Stimulated activated naive CD8-positive, alpha-beta T cell treated with anti-CD3 and anti-CD28 coated beads, Interleukin-15, amount 100 ng/mL, for 72 hours (primary cell): ENCODE results near the gene CDK6.
A peak's percentile ranks its signal among the peaks of the same experiment; 100 is the strongest.

Experiments used
- ATAC-seq: fragments of 150-1000 bp; cut with Tn5 transposase; 2 replicates; pipeline ENCODE4 v1.10.0; 2021; ENCODE audit warnings: mild to moderate bottlenecking, moderate library complexity
- DNase-seq, 2 donors: peaks; one replicate each; pipeline ENCODE4 v3.0.0; 2021 to 2022
- H3K27ac Mint-ChIP-seq, 2 donors: one replicate each; pipeline ENCODE4 v1.8.0; 2022; ENCODE audit warnings: mild to moderate bottlenecking in 2 of 2, mixed read lengths in 2 of 2, moderate library complexity in 2 of 2
- H3K27me3 Mint-ChIP-seq: one replicate; pipeline ENCODE4 v1.8.0; 2022; ENCODE audit warnings: mixed read lengths
- H3K4me1 Mint-ChIP-seq: one replicate; pipeline ENCODE4 v1.8.0; 2022; ENCODE audit warnings: mild to moderate bottlenecking, mixed read lengths
- H3K4me3 Mint-ChIP-seq, 2 donors: one replicate each; pipeline ENCODE4 v1.8.0; 2022; ENCODE audit warnings: mild to moderate bottlenecking in 2 of 2, mixed read lengths in 2 of 2, moderate library complexity in 1 of 2
- H3K9me3 Mint-ChIP-seq, 2 donors: one replicate each; pipeline ENCODE4 v1.8.0; 2022; ENCODE audit warnings: mixed read lengths in 2 of 2

The CDK6 gene

GRCh38 chr7:92697414-92697813, 139.0 kb downstream of the CDK6 start:
- Mint-ChIP-seq H3K9me3 (peaks cover 5 to 6% of the 10 kb centered on the region in 2 donors), H3K4me1 (peaks cover 36% of the 10 kb centered on the region), H3K4me3 (no peak overlapping the region), H3K27ac (no peak overlapping the region), H3K27me3 (no peaks in the 10 kb centered on the region)
- ATAC-seq (no peak), DNase-seq (no peak)

- DNase-seq (no peak), ATAC-seq (no peak)
- no peak overlapping the region for H3K4me3 Mint-ChIP-seq
- H3K27ac Mint-ChIP-seq = no peak overlapping the region
- H3K4me1 Mint-ChIP-seq = peaks cover 40% of the 10 kb centered on the region
- no peaks in the 10 kb centered on the region for H3K27me3 Mint-ChIP-seq
- H3K9me3 Mint-ChIP-seq = peaks cover 5 to 6% of the 10 kb centered on the region in 2 donors
Observed at GRCh38 chr7:92697012-92697411, 139.4 kb downstream of the CDK6 start.

- Mint-ChIP-seq H3K27ac (no peak overlapping the region), H3K27me3 (no peaks in the 10 kb centered on the region), H3K4me1 (peaks cover 44% of the 10 kb centered on the region), H3K9me3 (peaks cover 5 to 6% of the 10 kb centered on the region in 2 donors), H3K4me3 (no peak overlapping the region)
- no peak for ATAC-seq
- DNase-seq = no peak
Observed at GRCh38 chr7:92696584-92696983, 139.8 kb downstream of the CDK6 start.

GRCh38 chr7:92695308-92696261, 140.8 kb downstream of the CDK6 start:
- Mint-ChIP-seq H3K27ac (peak overlapping the region in 1 of 2 donors; percentile 44), H3K9me3 (peaks cover 5 to 6% of the 10 kb centered on the region in 2 donors), H3K4me1 (peaks cover 52% of the 10 kb centered on the region), H3K27me3 (no peaks in the 10 kb centered on the region), H3K4me3 (peak overlapping the region; percentile 37 to 55)
- DNase-seq = no peak
- no peak for ATAC-seq

- Mint-ChIP-seq H3K27ac (no peak overlapping the region), H3K4me3 (no peak overlapping the region), H3K27me3 (no peaks in the 10 kb centered on the region), H3K9me3 (peaks cover 6 to 11% of the 10 kb centered on the region in 2 donors), H3K4me1 (peaks cover 56% of the 10 kb centered on the region)
- DNase-seq (no peak), ATAC-seq (no peak)
Observed at GRCh38 chr7:92694211-92694610, 142.2 kb downstream of the CDK6 start.

GRCh38 chr7:92693519-92693918, 142.9 kb downstream of the CDK6 start:
- Mint-ChIP-seq H3K27me3 (no peaks in the 10 kb centered on the region), H3K9me3 (peaks cover 6 to 11% of the 10 kb centered on the region in 2 donors), H3K27ac (no peak overlapping the region), H3K4me3 (no peak overlapping the region), H3K4me1 (peaks cover 63% of the 10 kb centered on the region)
- ATAC-seq (no peak), DNase-seq (no peak)

- Mint-ChIP-seq H3K27ac (peak overlapping the region; percentile 14 to 19), H3K4me3 (no peak overlapping the region), H3K9me3 (peaks cover 6 to 11% of the 10 kb centered on the region in 2 donors), H3K27me3 (no peaks in the 10 kb centered on the region), H3K4me1 (peaks cover 65% of the 10 kb centered on the region)
- DNase-seq (no peak), ATAC-seq (peak; percentile 90)
Observed at GRCh38 chr7:92691578-92691977, 144.8 kb downstream of the CDK6 start.

GRCh38 chr7:92685136-92686042, 151.0 kb downstream of the CDK6 start:
- no peaks in the 10 kb centered on the region for H3K27me3 Mint-ChIP-seq
- peak; percentile 65 to 86 for DNase-seq
- peaks cover 0 to 10% of the 10 kb centered on the region in 2 donors for H3K9me3 Mint-ChIP-seq
- peak overlapping the region; percentile 44 to 77 for H3K4me3 Mint-ChIP-seq
- peak overlapping the region; percentile 98 to 99 for H3K27ac Mint-ChIP-seq
- ATAC-seq = peak; percentile 98
- peaks cover 91% of the 10 kb centered on the region for H3K4me1 Mint-ChIP-seq

- Mint-ChIP-seq H3K9me3 (peaks cover 0 to 5% of the 10 kb centered on the region in 2 donors), H3K4me3 (peak overlapping the region; percentile 44 to 77), H3K27ac (peak overlapping the region; percentile 98 to 99), H3K4me1 (peaks cover 81% of the 10 kb centered on the region), H3K27me3 (no peaks in the 10 kb centered on the region)
- ATAC-seq (no peak), DNase-seq (no peak)
Observed at GRCh38 chr7:92684274-92684673, 152.1 kb downstream of the CDK6 start.

GRCh38 chr7:92682903-92683539, 153.4 kb downstream of the CDK6 start:
- H3K9me3 Mint-ChIP-seq = peaks cover 0 to 8% of the 10 kb centered on the region in 2 donors
- peak overlapping the region; percentile 98 to 99 for H3K27ac Mint-ChIP-seq
- ATAC-seq = peak; percentile 66
- peaks cover 85% of the 10 kb centered on the region for H3K4me1 Mint-ChIP-seq
- H3K4me3 Mint-ChIP-seq = peak overlapping the region; percentile 63 to 77
- no peaks in the 10 kb centered on the region for H3K27me3 Mint-ChIP-seq
- no peak for DNase-seq

GRCh38 chr7:92682330-92682729, 154.0 kb downstream of the CDK6 start:
- DNase-seq = no peak
- H3K27me3 Mint-ChIP-seq = no peaks in the 10 kb centered on the region
- H3K27ac Mint-ChIP-seq = peak overlapping the region; percentile 61 to 86
- ATAC-seq = no peak
- H3K4me1 Mint-ChIP-seq = peaks cover 83% of the 10 kb centered on the region
- peak overlapping the region in 1 of 2 donors; percentile 4 for H3K4me3 Mint-ChIP-seq
- peaks cover 0 to 8% of the 10 kb centered on the region in 2 donors for H3K9me3 Mint-ChIP-seq

- H3K9me3 Mint-ChIP-seq = peaks cover 0 to 8% of the 10 kb centered on the region in 2 donors
- H3K4me1 Mint-ChIP-seq = peaks cover 76% of the 10 kb centered on the region
- peak overlapping the region in 1 of 2 donors; percentile 4 for H3K4me3 Mint-ChIP-seq
Observed at GRCh38 chr7:92681633-92682032, 154.7 kb downstream of the CDK6 start.

GRCh38 chr7:92680442-92680841, 155.9 kb downstream of the CDK6 start:
- peaks cover 0 to 8% of the 10 kb centered on the region in 2 donors for H3K9me3 Mint-ChIP-seq
- peaks cover 64% of the 10 kb centered on the region for H3K4me1 Mint-ChIP-seq
- DNase-seq = no peak
- ATAC-seq = no peak
- peak overlapping the region in 1 of 2 donors; percentile 90 for H3K27ac Mint-ChIP-seq
- H3K27me3 Mint-ChIP-seq = no peaks in the 10 kb centered on the region
- H3K4me3 Mint-ChIP-seq = no peak overlapping the region

More at GRCh38 chr7:92681633-92682032, 154.7 kb downstream of the CDK6 start:
- H3K27ac Mint-ChIP-seq = peak overlapping the region in 1 of 2 donors; percentile 86
- DNase-seq (no peak), ATAC-seq (no peak)
- H3K27me3 Mint-ChIP-seq = no peaks in the 10 kb centered on the region

- DNase-seq (no peak), ATAC-seq (no peak)
- Mint-ChIP-seq H3K4me1 (peaks cover 55% of the 10 kb centered on the region), H3K4me3 (no peak overlapping the region), H3K9me3 (peaks cover 0 to 14% of the 10 kb centered on the region in 2 donors), H3K27ac (peak overlapping the region in 1 of 2 donors; percentile 63), H3K27me3 (no peaks in the 10 kb centered on the region)
Observed at GRCh38 chr7:92678291-92678920, 158.0 kb downstream of the CDK6 start.
